ENCODE data around the gene ZNF93.

- TF ChIP-seq TAF1 (IDR thresholded peaks at IDR 0.05; ENCODE audit: low read depth, low read length) (no peak), POLR2A (IDR thresholded peaks at IDR 0.05; ENCODE audit: low read depth, low read length) (no peak), POU2F2 (IDR thresholded peaks at IDR 0.05; ENCODE audit: low read depth, low read length) (no peak), POLR2AphosphoS5 (IDR thresholded peaks at IDR 0.05; ENCODE audit: low read depth, low read length) (no peak), PAX5 (IDR thresholded peaks at IDR 0.05; ENCODE audit: insufficient read depth, low read length, severe bottlenecking) (no peak), SPI1 (IDR thresholded peaks at IDR 0.05; ENCODE audit: low read depth, low read length) (no peak)
Observed at GRCh38 chr19:19873381-19873780, 27.4 kb upstream of the ZNF93 start.
